Stimulated activated CD8-positive, alpha-beta memory T cell treated with anti-CD3 and anti-CD28 coated beads, Interleukin-4, amount 100 ng/mL, for 1 hour (primary cell): ENCODE data around the gene TULP4.
"Not testable (repeated sequence)": the region's sequence is repeated elsewhere in the genome, so short reads cannot be mapped to it uniquely, and the experiment has no call there.

Source experiments
- DNase-seq, 2 donors: peaks; one replicate each; pipeline ENCODE4 v3.0.0-alpha.2; 2020; ENCODE audit warnings: low read depth in 2 of 2, low spot score in 1 of 2

The TULP4 gene

DNA sequence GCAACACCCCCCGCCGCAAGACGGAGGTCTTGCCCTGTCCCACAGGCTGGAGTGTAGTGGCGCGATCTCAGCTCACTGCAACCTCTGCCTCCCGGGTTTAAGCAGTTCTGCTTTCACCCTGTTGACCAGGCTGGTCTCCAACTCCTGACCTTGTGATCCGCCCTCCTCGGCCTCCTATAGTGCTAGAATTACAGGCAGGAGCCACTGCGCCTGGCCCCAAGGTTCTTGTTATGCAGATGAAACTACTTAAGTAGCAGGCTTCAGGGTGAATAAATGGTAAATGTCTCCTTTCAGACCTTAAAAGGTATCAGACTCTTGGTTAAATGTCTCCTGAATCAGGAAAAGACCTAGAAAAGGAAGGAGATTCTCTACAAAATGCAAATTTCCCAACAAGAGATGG, 152.2 kb downstream of the TULP4 start:
- DNase-seq: no peak

DNA sequence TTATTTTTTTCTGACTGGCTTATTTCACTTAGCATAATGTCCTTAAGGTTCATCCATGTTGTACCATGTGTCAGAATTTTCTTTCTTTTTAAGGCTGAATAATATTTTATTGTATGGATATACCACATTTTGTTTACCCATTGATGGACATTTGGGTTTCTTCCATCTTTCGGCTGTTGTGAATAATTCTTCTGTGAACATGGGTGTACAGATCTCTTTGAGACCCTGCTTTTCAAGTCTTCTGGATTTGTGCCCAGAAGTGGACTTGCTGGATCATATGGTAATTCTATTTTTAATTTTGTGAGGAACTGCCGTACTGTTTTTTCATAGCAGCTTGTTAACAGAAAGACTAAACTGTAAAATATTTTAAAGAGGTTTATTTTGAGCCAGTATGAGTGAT, 153.0 kb downstream of the TULP4 start:
- DNase-seq: no peak

DNA sequence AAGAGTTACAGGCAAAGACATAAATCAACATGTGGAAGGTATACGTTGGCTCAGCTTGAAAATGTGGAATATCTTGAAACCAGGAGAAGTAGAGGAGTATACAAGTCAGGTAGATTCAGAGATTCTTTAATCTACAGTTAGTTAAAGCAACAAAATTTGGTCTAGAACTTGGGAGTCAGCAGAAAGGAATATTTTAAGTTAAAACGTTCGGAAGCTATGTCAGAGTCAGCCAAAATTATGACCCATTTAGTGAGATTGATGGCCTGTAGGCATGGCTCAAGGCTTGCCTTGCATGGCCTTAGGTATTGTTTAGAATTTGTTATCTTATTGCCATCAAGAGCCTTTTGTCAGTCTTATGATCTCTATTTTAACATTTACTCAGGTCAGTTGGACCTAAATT, 153.5 kb downstream of the TULP4 start:
- no peak for DNase-seq

GRCh38 chr6:158467923-158468322, 155.7 kb downstream of the TULP4 start:
- DNase-seq: no peak

GRCh38 chr6:158468666-158469065, 156.4 kb downstream of the TULP4 start:
- no peak for DNase-seq

DNA sequence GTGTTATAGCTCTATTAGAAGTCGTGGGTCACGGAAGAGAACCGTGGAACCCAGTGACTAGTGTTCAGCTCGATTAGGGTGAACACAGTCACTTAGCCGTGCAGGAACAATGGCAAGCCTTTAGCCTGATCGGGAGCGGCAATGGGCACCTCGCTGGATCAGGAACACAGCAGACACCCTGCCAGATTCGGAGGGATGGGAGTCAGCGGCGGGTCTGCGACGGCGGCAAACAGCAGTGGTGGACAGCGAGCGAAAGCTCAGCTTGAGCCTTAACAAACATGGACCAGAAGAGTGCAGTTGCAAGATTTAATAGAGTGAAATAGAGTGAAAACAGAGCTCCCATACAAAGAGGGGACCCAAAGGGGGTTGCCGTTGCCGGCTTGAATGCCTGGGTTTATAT, 157.8 kb downstream of the TULP4 start:
- not testable (repeated sequence) for DNase-seq

- DNase-seq: no peak
Measured at GRCh38 chr6:158471339-158471738, 159.1 kb downstream of the TULP4 start.

DNA sequence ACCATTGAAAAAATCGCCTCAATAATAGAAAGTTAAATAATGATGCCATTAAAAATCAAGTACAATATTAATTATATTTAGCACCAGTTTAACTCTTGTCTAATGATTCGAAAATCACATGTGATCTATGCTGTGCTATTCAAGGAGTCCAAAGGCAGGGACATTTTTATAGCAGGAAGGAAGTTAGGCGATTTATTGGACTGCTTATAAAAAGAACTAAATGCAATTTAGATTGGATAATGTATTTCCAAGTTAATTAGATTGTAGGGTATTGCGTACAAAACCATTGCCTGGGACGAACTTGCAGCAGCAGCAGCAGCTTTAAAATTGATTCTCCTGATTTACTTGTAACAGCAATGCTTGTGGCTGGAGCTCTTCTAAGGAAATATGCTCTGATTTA, 160.2 kb downstream of the TULP4 start:
- DNase-seq: no peak

GRCh38 chr6:158474961-158475343, 162.7 kb downstream of the TULP4 start:
- no peak for DNase-seq

DNA sequence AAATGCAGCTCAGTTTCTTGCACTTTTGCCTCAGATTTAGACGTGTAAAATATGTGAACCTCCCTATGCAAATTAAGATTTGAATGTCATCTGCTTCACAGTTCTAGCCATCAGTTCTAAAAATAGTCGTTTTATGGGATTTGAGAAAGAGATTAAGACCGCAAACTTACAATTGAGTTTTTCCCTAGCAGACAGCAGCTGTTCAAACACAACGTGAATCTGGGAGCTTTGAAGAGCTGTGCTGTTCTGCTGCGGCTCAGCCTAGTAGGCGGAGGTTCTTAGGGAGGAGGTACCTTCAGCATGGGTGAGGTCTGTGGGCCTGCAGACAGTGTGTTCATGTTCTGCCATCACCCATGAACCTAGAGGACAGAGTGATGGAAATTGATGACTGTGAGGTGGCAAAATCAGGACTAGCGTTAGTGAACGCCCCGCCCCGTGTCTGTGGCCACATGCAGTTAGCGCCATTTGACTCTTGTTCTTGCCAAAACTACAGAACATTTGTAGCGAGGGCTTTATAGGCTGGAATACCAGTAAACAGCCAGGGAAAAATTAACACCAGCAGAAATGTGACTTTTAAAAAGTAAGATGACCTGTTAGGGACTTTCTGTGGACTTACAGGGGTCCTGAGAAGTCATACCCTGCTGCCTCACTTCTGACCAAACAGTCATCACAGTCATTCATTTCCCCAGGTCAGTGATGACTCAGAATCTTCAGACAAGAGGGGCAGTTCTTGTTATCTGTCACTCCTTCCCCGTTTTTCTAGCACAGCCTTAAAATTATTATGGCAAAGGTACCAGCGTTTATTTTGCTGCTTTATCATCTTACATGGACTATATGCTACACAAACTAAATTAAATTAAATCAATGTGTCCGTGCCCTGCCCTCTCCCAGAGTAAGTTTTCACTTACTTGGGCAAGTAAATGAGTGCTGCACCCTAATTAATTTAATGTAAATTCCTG, 163.4 kb downstream of the TULP4 start:
- DNase-seq: no peak

DNA sequence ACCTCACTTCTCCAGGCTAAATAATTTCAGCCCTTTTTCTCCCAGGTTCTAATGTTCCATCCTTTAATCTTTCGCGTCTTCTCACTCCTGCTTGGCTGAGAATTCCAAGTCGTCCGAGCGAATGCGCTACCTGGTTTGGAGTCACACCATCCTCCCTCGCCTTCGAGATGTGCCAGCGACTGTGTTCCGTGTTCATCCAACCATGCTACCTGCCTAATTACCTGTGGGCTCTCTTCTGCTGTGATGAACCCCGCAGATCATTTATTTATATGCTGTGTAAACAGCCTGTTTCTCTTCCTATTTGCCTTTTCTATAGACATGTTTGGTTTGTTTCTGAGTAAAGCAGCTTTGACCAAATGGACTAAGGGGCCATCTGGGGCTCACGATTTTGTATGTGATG, 164.1 kb downstream of the TULP4 start:
- no peak for DNase-seq

DNA sequence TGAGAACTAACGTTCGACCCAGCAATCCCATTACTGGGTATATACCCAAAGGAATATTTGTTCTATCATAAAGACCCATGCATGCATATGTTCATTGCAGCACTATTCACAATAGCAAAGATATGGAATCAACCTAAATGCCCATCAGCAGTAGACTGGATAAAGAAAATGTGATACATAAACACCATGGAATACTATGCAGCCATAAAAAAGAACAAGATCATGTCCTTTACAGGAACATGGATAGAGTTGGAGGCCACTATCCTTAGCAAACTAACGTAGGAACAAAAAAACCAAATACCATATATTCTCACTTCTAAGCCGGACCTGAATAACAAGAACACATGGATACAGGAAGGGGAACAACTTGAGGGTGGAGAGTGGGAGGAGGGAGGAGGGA, 165.5 kb downstream of the TULP4 start:
- not testable (repeated sequence) for DNase-seq

GRCh38 chr6:158480989-158481388, 168.7 kb downstream of the TULP4 start:
- DNase-seq: no peak

DNA sequence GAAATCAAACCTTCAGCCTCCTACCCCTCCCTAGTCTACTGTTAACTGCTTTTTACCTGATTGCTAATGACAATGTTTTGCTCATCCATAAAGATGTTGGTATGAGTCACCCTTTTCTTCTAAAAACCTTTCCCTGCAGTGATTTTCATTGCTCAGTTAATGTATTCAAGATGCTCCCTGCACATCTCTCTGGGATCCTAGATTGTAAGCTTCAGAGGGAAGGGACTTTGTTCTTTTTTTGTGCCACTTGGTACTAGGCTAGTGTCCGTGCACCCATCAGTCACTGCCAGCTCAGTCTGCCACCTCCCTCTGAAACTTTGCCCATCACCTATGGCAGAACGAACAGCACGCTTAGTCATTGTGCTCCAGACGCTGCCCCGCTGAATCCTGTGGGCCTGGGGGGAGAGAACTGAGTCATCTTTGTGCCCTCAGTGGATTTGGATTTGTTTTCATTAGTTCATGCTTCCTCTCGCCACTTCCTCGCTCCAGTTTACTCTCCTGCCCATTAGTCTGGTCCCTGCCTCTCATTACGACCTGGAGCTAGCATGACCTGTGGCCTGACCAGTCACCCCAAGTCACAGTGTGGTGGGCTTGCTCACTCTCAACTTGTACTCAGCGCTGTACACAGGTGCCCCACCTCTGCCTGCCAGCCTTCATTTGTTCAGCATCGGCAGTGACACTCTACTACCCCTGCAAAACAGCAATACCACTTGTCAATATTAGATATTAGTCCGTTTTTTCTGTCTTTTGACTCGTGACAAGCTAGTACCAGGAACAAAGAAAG, 169.6 kb downstream of the TULP4 start:
- no peak for DNase-seq

- DNase-seq: no peak
Measured at GRCh38 chr6:158485431-158485830, 173.2 kb downstream of the TULP4 start.

- no peak for DNase-seq
Measured at GRCh38 chr6:158487495-158487894, 175.2 kb downstream of the TULP4 start.

GRCh38 chr6:158488065-158488464, 175.8 kb downstream of the TULP4 start:
- DNase-seq: no peak

- no peak for DNase-seq
Measured at GRCh38 chr6:158489441-158489840, 177.2 kb downstream of the TULP4 start.

GRCh38 chr6:158492881-158493280, 180.6 kb downstream of the TULP4 start:
- no peak for DNase-seq

- DNase-seq: no peak
Measured at GRCh38 chr6:158496700-158497099, 184.4 kb downstream of the TULP4 start.

DNA sequence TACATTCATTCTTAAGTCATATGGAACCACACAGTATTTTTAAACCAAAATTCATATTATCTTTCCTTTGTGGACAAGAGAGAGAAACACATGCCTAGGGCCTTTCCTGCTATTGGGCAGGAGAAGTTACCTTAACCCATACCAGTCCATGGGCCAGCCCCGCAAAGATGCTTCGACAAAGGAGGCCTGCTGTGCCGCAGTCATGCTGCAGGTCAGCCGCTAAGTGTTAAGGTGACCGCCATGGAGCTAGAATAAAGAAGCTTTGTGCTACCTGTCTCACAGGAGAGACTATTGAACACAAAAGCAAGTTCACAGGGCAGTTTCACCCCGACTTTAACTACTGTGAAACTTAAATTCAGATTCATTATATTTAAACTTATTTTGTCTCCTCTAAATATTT, 185.4 kb downstream of the TULP4 start:
- DNase-seq: no peak

- DNase-seq: no peak
Measured at GRCh38 chr6:158498362-158498761, 186.1 kb downstream of the TULP4 start.
